ENCODE data around the gene ESRRA.
A peak's percentile ranks its signal among the peaks of the same experiment; 100 is the strongest.

Gene ESRRA

GRCh38 chr11:64305075-64305690 lies at the start of gene ESRRA:
ESRRA (plus strand) TSS chr11:64305524; CDS start chr11:64307180, 1,656 bp downstream.
- peak; percentile 91 to 93 for DNase-seq (ENCODE audit: low read depth in 2 of 2)

GRCh38 chr11:64256300-64256699 lies 49.0 kb upstream of the ESRRA start:
- DNase-seq (ENCODE audit: low read depth in 2 of 2): no peak

DNA sequence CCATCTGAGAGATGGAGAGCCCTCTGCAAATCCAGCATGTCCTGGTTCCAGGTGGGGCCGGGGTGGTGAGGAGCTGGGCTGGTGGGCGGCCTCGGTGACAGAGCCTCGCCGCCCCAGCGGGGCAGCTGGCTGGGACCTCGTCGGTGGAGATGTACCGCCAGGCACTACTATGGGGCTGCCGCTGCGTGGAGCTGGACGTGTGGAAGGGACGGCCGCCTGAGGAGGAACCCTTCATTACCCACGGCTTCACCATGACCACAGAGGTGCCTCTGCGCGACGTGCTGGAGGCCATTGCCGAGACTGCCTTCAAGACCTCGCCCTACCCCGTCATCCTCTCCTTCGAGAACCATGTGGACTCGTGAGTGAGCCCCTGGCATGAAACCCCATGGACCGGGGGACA lies 47.0 kb upstream of the ESRRA start:
- DNase-seq (ENCODE audit: low read depth in 2 of 2): no peak

GRCh38 chr11:64258946-64259532 lies 46.3 kb upstream of the ESRRA start:
- DNase-seq (ENCODE audit: low read depth in 2 of 2): no peak

DNA sequence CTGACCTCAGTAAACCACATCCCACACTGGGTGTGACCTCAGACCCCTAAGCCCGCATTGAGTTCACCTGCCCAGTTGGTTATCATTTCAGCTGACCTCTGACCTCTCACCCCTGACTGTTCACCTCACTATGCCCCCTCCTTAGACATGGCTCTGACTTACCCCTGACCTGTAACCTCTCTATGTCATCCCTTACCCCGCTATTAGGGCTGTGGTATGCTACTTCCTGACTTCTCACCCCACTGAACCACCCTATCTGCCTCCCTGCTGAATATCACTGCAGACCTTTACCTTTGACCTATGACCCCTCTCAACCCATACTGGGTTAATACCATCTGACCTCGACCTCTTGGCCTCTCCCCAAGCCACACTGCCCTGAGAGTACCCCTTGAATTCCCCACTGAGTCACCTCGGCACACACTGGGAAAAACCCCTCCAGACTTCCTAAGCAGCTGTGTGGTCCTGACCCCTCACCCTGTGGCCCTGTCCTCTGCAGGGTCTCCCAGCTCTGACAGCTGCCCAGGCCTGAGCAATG lies 45.7 kb upstream of the ESRRA start:
- no peak for DNase-seq (ENCODE audit: low read depth in 2 of 2)

- no peak for DNase-seq (ENCODE audit: low read depth in 2 of 2)
Measured at GRCh38 chr11:64260147-64260708, 45.1 kb upstream of the ESRRA start.

DNA sequence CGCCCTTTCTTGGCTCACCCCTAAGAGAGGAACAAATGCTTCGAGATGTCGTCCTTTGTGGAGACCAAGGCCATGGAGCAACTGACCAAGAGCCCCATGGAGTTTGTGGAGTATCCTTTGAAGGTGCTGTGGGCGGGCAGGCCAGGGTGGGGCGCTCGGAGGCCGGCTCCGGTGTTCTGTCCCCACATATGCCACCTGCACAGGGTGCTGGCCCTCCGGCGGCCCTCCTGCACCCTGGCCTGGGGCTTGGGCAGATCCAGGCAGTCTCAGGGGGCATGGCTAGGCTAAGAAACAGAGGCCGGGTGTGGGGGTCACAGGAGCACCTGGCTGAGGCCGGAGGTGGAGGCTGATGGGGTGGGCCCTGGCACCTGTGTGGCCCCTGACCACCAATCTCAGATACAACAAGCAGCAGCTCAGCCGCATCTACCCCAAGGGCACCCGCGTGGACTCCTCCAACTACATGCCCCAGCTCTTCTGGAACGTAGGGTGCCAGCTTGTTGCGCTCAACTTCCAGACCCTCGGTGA lies 43.7 kb upstream of the ESRRA start:
- DNase-seq (ENCODE audit: low read depth in 2 of 2): no peak

GRCh38 chr11:64262271-64263002 lies 42.9 kb upstream of the ESRRA start:
- no peak for DNase-seq (ENCODE audit: low read depth in 2 of 2)

GRCh38 chr11:64263021-64263946 lies 42.0 kb upstream of the ESRRA start:
- DNase-seq (ENCODE audit: low read depth in 2 of 2): no peak

- DNase-seq (ENCODE audit: low read depth in 2 of 2): no peak
Measured at GRCh38 chr11:64263947-64264317, 41.4 kb upstream of the ESRRA start.

DNA sequence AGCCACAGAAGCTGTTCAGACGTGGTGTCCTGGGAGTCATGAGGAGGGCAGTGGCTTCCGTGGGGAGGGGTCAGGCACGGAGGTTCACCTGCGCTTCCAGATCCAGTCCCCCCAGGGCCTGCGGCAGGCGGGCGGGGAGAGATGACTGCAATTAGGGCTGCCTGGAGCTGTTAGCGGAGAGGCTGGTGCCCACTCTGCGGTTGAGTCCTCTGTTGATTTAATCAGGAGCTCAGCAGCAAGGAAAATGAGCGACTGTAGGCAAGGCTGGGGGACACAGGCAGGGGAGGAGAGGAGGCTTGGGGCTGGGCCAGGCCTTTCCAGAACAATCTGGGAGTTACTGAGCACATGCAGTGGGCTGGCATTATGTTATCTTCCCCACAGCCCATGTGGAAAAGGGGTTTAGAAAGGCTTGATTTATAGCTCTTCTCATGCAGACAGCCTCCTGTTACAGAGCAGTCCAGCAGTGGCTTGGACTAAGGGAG lies 40.9 kb upstream of the ESRRA start:
- no peak for DNase-seq (ENCODE audit: low read depth in 2 of 2)

DNA sequence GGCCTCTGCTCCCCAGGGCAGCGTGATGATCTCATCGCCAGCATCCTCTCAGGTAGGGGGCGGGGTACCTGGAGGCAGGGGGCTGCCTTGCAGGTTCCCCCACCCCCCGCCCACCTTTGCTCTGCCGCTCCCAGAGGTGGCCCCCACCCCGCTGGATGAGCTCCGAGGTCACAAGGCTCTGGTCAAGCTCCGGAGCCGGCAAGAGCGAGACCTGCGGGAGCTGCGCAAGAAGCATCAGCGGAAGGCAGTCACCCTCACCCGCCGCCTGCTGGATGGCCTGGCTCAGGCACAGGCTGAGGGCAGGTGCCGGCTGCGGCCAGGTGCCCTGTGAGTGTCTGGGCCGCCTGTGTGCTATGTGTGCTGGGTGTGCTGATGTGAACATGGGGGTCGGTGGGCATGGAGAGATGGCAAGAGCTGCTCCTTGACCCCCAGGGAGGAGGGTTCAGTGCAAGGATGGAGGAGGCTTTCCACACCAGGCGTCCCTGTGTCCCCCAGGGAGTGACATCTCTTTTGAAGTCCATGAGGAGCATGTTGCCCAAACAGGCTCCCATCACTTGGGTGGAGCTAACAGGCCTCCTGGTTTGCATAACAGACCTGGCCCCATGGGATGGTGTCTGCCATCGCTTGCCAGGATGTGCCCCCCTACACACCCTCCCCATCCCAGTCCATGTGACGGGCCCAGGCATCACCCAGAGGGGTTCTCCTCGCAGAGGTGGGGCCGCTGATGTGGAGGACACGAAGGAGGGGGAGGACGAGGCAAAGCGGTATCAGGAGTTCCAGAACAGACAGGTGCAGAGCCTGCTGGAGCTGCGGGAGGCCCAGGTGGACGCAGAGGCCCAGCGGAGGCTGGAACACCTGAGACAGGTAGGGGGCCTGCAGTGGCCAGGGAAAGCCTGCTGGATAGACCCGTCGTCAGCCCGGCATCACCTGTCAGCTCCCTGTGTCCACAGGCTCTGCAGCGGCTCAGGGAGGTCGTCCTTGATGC lies 39.9 kb upstream of the ESRRA start:
- DNase-seq (ENCODE audit: low read depth in 2 of 2): no peak

DNA sequence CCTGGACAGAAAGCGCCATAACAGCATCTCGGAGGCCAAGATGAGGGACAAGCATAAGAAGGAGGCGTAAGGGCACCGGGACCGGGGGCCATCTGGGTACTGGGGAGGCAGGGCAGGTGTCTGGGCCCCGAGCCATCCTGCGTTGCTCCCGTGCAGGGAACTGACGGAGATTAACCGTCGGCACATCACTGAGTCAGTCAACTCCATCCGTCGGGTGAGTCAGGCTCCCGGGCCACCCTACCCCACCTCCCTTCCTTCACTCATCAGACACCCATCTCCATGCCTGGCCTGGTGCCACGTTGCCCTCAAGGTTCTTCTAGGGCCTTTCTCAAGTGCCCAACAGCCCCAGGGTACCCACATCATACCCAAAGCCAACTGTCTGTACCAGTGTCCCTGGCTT lies 39.0 kb upstream of the ESRRA start:
- no peak for DNase-seq (ENCODE audit: low read depth in 2 of 2)

- DNase-seq (ENCODE audit: low read depth in 2 of 2): no peak
Measured at GRCh38 chr11:64267207-64267945, 37.9 kb upstream of the ESRRA start.

DNA sequence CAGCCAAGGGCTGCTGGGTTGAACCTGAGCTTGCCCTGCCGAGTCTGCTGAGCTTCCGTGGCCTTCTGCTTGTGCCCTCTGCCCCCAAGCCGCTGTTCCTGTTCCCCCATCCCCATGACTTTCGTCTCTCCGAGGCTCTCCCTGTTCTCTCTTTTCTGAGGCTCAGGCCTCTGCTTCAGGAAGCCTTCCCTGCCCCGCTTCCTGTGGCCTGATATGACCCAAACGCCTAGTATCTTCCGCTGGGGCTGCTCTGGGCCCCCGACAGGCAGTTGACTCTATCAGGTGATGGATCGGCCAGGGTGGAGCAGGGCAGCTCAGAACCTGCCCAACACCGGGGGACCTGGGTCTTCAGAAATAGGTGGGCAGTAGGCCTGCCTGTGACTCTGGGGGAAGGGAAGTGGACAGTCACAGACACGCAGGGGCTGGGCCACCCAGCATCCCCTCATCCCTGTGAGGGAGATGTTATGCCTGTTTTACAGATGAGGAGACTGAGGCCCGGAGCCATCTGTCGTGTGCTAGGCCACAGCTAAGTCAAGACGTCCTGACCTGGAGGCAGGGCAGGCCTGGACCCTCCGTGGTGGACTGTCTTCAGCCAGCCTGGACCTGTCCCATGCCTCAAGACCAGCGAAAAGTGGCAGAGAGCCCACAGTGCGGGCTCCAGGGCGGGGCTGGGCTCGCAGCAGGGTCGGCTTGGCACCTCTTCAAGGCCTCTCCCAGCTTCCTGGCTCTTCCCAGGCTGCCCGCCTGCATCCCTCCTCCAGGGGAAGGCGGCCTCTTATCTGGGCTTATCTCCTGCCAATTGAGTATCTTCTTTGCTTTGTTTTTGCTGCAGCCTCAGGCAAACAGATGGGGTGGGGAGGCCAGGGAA lies 37.1 kb upstream of the ESRRA start:
- DNase-seq (ENCODE audit: low read depth in 2 of 2): no peak

- no peak for DNase-seq (ENCODE audit: low read depth in 2 of 2)
Measured at GRCh38 chr11:64268893-64269539, 36.3 kb upstream of the ESRRA start.

DNA sequence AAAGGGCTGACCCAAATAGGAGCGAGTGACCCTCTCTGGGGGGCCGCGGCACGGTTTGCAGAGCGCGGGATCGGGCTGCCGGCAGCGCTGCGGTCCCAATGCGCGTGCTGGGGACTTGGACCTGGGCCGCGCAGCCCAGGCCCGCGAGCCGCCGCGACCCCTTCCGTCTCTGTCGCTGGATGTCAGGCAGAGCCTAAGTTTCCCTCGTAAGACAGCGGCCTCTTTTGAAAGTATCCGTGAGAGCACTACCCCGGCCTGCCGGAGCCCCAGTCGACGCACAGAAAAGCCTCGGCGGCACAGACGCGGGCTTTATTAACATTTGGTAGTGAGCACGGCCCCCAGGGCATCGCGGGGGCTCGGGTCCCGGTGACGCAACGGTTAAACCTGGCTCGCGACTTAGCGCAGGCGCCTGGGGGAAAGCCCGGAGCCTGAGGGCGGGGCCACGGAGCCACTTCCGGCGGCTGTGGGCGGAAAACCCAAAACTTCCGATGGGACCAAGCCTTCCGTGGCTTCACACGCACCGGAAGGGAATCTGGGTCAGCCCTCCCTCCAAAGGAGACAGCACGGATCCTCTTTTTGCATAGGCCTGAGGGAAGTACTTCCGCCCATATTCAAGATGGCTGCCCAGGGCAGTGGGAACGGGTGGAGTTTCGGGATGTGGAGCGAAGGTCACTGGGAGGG lies 35.6 kb upstream of the ESRRA start:
- DNase-seq (ENCODE audit: low read depth in 2 of 2): peak; percentile 100
